ENCODE data around the gene SLC27A1. TPM values are rescaled to one million over a fixed set of nuclear protein-coding genes. Genes with fewer than 3 reads are reported as not detected.

Gene SLC27A1
- total RNA-seq, 1 donor from 2014 or later = 15.5 TPM

- no peaks in the 10 kb centered on the region for H3K36me3 Mint-ChIP-seq
- no peak for DNase-seq (ENCODE audit: extremely low spot score, unreplicated experiment)
- no peak overlapping the region for H3K27ac Mint-ChIP-seq
These were observed 66.6 kb downstream of the SLC27A1 start for GRCh38 chr19:17536955-17537354.

GRCh38 chr19:17538684-17539237 is 68.4 kb downstream of the SLC27A1 start:
- H3K4me3 Mint-ChIP-seq = peak overlapping the region; percentile 78
- H3K27me3 Mint-ChIP-seq = peaks cover 30% of the 10 kb centered on the region
- DNase-seq (ENCODE audit: extremely low spot score, unreplicated experiment) = no peak
- TF ChIP-seq CTCF (conservative IDR thresholded peaks at IDR 0.05) = no peak
- H3K4me1 Mint-ChIP-seq (ENCODE audit: unreplicated experiment) = no peaks in the 10 kb centered on the region
- H3K36me3 Mint-ChIP-seq = no peaks in the 10 kb centered on the region
- no peak overlapping the region for H3K27ac Mint-ChIP-seq
- H3K9me3 Mint-ChIP-seq = no peaks in the 10 kb centered on the region

More at GRCh38 chr19:17536955-17537354, 66.6 kb downstream of the SLC27A1 start:
- Mint-ChIP-seq H3K4me3 (no peak overlapping the region), H3K9me3 (no peaks in the 10 kb centered on the region), H3K27me3 (peaks cover 30% of the 10 kb centered on the region), H3K4me1 (ENCODE audit: unreplicated experiment) (no peaks in the 10 kb centered on the region)
- no peak for TF ChIP-seq CTCF (conservative IDR thresholded peaks at IDR 0.05)

- Mint-ChIP-seq H3K4me3 (peak overlapping the region; percentile 86), H3K9me3 (no peaks in the 10 kb centered on the region), H3K27ac (no peak overlapping the region), H3K4me1 (ENCODE audit: unreplicated experiment) (no peaks in the 10 kb centered on the region), H3K36me3 (no peaks in the 10 kb centered on the region), H3K27me3 (peaks cover 30% of the 10 kb centered on the region)
- no peak for TF ChIP-seq CTCF (conservative IDR thresholded peaks at IDR 0.05)
- DNase-seq (ENCODE audit: extremely low spot score, unreplicated experiment) = peak; percentile 90
These were observed 69.2 kb downstream of the SLC27A1 start for GRCh38 chr19:17539238-17540117.

GRCh38 chr19:17540174-17540573 is 69.8 kb downstream of the SLC27A1 start:
- H3K36me3 Mint-ChIP-seq = no peaks in the 10 kb centered on the region
- no peak overlapping the region for H3K4me3 Mint-ChIP-seq
- no peaks in the 10 kb centered on the region for H3K4me1 Mint-ChIP-seq (ENCODE audit: unreplicated experiment)
- H3K27me3 Mint-ChIP-seq = peaks cover 30% of the 10 kb centered on the region
- H3K27ac Mint-ChIP-seq = no peak overlapping the region
- TF ChIP-seq CTCF (conservative IDR thresholded peaks at IDR 0.05) = no peak
- DNase-seq (ENCODE audit: extremely low spot score, unreplicated experiment) = no peak
- H3K9me3 Mint-ChIP-seq = no peaks in the 10 kb centered on the region

- Mint-ChIP-seq H3K27ac (no peak overlapping the region), H3K4me1 (ENCODE audit: unreplicated experiment) (no peaks in the 10 kb centered on the region), H3K4me3 (peak overlapping the region; percentile 48), H3K27me3 (peaks cover 27% of the 10 kb centered on the region), H3K36me3 (no peaks in the 10 kb centered on the region), H3K9me3 (no peaks in the 10 kb centered on the region)
- DNase-seq (ENCODE audit: extremely low spot score, unreplicated experiment) = no peak
- no peak for TF ChIP-seq CTCF (conservative IDR thresholded peaks at IDR 0.05)
These were observed 70.9 kb downstream of the SLC27A1 start for GRCh38 chr19:17541184-17541759.
